ENCODE results near the gene PADI2. TPM values are rescaled to one million over a fixed set of nuclear protein-coding genes. Genes with fewer than 3 reads are reported as not detected.

PADI2 gene
- total RNA-seq, 1 donor: under 0.01 TPM

GRCh38 chr1:17145648-17146047 is 26.4 kb upstream of the PADI2 start:
- no peaks in the 10 kb centered on the region for H3K27me3 ChIP-seq (ENCODE audit: insufficient read depth, low read length)
- H3K27ac ChIP-seq (ENCODE audit: low read depth, low read length): no peak overlapping the region
- DNase-seq (ENCODE audit: insufficient read length, low spot score, missing footprints): no peak
- no peak overlapping the region for H3K4me2 ChIP-seq (ENCODE audit: insufficient read depth, low read length)
- no peaks in the 10 kb centered on the region for H3K4me1 ChIP-seq (ENCODE audit: insufficient read depth, low read length)
- H3K9me3 ChIP-seq (ENCODE audit: low read depth, low read length): no peaks in the 10 kb centered on the region
- H3K36me3 ChIP-seq (ENCODE audit: insufficient read depth, low read length): no peaks in the 10 kb centered on the region
- no peaks in the 10 kb centered on the region for H4K20me1 ChIP-seq (ENCODE audit: insufficient read depth, low read length)
- TF ChIP-seq, protein P1, sequence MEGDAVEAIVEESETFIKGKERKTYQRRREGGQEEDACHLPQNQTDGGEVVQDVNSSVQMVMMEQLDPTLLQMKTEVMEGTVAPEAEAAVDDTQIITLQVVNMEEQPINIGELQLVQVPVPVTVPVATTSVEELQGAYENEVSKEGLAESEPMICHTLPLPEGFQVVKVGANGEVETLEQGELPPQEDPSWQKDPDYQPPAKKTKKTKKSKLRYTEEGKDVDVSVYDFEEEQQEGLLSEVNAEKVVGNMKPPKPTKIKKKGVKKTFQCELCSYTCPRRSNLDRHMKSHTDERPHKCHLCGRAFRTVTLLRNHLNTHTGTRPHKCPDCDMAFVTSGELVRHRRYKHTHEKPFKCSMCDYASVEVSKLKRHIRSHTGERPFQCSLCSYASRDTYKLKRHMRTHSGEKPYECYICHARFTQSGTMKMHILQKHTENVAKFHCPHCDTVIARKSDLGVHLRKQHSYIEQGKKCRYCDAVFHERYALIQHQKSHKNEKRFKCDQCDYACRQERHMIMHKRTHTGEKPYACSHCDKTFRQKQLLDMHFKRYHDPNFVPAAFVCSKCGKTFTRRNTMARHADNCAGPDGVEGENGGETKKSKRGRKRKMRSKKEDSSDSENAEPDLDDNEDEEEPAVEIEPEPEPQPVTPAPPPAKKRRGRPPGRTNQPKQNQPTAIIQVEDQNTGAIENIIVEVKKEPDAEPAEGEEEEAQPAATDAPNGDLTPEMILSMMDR (IDR thresholded peaks at IDR 0.05; ENCODE audit: extremely low read depth, low read depth, low read length): no peak
- H3K79me2 ChIP-seq (ENCODE audit: insufficient read depth, low read length): no peaks in the 10 kb centered on the region
- H3K4me3 ChIP-seq (ENCODE audit: insufficient read depth, low read length): no peak overlapping the region
- no peak overlapping the region for H2AFZ ChIP-seq (ENCODE audit: low read length)

- Histone ChIP-seq H3K27me3 (ENCODE audit: insufficient read depth, low read length) (no peaks in the 10 kb centered on the region), H4K20me1 (ENCODE audit: insufficient read depth, low read length) (no peaks in the 10 kb centered on the region), H2AFZ (ENCODE audit: low read length) (no peak overlapping the region), H3K79me2 (ENCODE audit: insufficient read depth, low read length) (no peaks in the 10 kb centered on the region), H3K9me3 (ENCODE audit: low read depth, low read length) (no peaks in the 10 kb centered on the region), H3K4me1 (ENCODE audit: insufficient read depth, low read length) (no peaks in the 10 kb centered on the region), H3K27ac (ENCODE audit: low read depth, low read length) (no peak overlapping the region), H3K4me2 (ENCODE audit: insufficient read depth, low read length) (no peak overlapping the region), H3K36me3 (ENCODE audit: insufficient read depth, low read length) (no peaks in the 10 kb centered on the region), H3K4me3 (ENCODE audit: insufficient read depth, low read length) (no peak overlapping the region)
- TF ChIP-seq, protein P1 (IDR thresholded peaks at IDR 0.05; ENCODE audit: extremely low read depth, low read depth, low read length): no peak
- no peak for DNase-seq (ENCODE audit: insufficient read length, low spot score, missing footprints)
These were observed 24.5 kb upstream of the PADI2 start for GRCh38 chr1:17143760-17144159.

- no peak overlapping the region for H3K4me3 ChIP-seq (ENCODE audit: insufficient read depth, low read length)
- no peak overlapping the region for H2AFZ ChIP-seq (ENCODE audit: low read length)
- H4K20me1 ChIP-seq (ENCODE audit: insufficient read depth, low read length): no peaks in the 10 kb centered on the region
- H3K36me3 ChIP-seq (ENCODE audit: insufficient read depth, low read length): no peaks in the 10 kb centered on the region
- H3K4me1 ChIP-seq (ENCODE audit: insufficient read depth, low read length): no peaks in the 10 kb centered on the region
- no peak overlapping the region for H3K4me2 ChIP-seq (ENCODE audit: insufficient read depth, low read length)
- H3K9me3 ChIP-seq (ENCODE audit: low read depth, low read length): no peaks in the 10 kb centered on the region
- H3K27ac ChIP-seq (ENCODE audit: low read depth, low read length): no peak overlapping the region
- DNase-seq (ENCODE audit: insufficient read length, low spot score, missing footprints): no peak
- H3K79me2 ChIP-seq (ENCODE audit: insufficient read depth, low read length): no peaks in the 10 kb centered on the region
- TF ChIP-seq, protein P1 (IDR thresholded peaks at IDR 0.05; ENCODE audit: extremely low read depth, low read depth, low read length): no peak
- H3K27me3 ChIP-seq (ENCODE audit: insufficient read depth, low read length): no peaks in the 10 kb centered on the region
These were observed 22.4 kb upstream of the PADI2 start for GRCh38 chr1:17141441-17142197.

DNA sequence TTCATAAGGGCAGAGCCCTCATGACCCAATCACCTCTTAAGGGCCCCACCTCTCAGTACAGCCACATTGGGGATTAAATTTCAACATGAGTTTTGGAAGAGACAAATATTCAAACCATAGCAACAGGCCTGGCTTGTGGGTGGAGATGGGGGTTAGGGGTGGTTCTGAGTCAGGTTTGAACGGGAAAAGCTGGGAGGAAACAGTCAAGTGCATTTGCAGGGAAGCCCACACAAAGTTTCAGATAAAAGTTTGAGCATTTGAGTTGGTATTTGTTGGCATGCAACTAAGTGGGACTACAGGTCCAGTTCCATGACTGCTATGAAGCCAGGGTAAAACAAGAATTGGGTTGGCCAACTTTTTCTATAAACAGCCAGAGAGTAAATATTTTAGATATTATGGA is 21.0 kb upstream of the PADI2 start:
- Histone ChIP-seq H3K27ac (ENCODE audit: low read depth, low read length) (no peak overlapping the region), H3K79me2 (ENCODE audit: insufficient read depth, low read length) (no peaks in the 10 kb centered on the region), H3K27me3 (ENCODE audit: insufficient read depth, low read length) (no peaks in the 10 kb centered on the region), H3K9me3 (ENCODE audit: low read depth, low read length) (no peaks in the 10 kb centered on the region), H2AFZ (ENCODE audit: low read length) (no peak overlapping the region), H4K20me1 (ENCODE audit: insufficient read depth, low read length) (no peaks in the 10 kb centered on the region), H3K4me1 (ENCODE audit: insufficient read depth, low read length) (no peaks in the 10 kb centered on the region), H3K4me3 (ENCODE audit: insufficient read depth, low read length) (no peak overlapping the region), H3K4me2 (ENCODE audit: insufficient read depth, low read length) (no peak overlapping the region), H3K36me3 (ENCODE audit: insufficient read depth, low read length) (no peaks in the 10 kb centered on the region)
- TF ChIP-seq, protein P1 (IDR thresholded peaks at IDR 0.05; ENCODE audit: extremely low read depth, low read depth, low read length): no peak
- DNase-seq (ENCODE audit: insufficient read length, low spot score, missing footprints): no peak

All from osteoblast (primary cell).